Measurements from ENCODE around the gene LRRTM2. TPM values are rescaled to one million over a fixed set of nuclear protein-coding genes. Genes with fewer than 3 reads are reported as not detected.
"Not testable (repeated sequence)": the region's sequence is repeated elsewhere in the genome, so short reads cannot be mapped to it uniquely, and the experiment has no call there.

Gene LRRTM2
- total RNA-seq, 2 experiments from 2014 or later: not detected

DNA sequence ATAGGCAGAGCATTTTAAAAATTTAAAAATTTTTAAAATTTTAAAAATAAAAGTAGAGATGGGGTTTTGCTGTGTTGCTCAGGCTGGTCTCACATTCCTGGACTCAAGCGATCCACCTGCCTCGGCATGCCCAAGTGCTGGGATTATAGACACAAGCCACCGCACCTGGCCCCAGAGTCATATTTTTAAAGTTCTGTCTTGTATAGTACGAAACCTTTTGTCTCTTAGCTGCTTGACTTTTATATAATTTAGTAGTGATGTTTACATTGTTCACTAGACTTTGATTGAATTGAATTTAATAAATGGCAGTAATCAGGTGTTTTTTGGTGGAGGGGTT is 31.0 kb downstream of the LRRTM2 start:
- Mint-ChIP-seq H3K4me3 (no peak overlapping the region), H3K36me3 (ENCODE audit: low read depth) (no peaks in the 10 kb centered on the region), H3K27ac (no peak overlapping the region), H3K9me3 (no peaks in the 10 kb centered on the region), H3K27me3 (peaks cover 1% of the 10 kb centered on the region), H3K4me1 (peaks cover 6% of the 10 kb centered on the region)
- POLR2A ChIA-PET: interaction anchor here (0.5 kb wide), 1 partner anchor 22 kb away, joined by 3 read pairs; no protein-coding TSS in a partner anchor
- DNase-seq: no peak
- CTCF ChIA-PET: no interaction called here

- no peaks in the 10 kb centered on the region for H3K9me3 Mint-ChIP-seq
- no peak for DNase-seq
- ChIA-PET POLR2A (interaction anchor here (0.5 kb wide), 1 partner anchor 23 kb away, joined by 3 read pairs; no protein-coding TSS in a partner anchor), CTCF (no interaction called here)
- no peaks in the 10 kb centered on the region for H3K36me3 Mint-ChIP-seq (ENCODE audit: low read depth)
- H3K27ac Mint-ChIP-seq: no peak overlapping the region
- peaks cover 1% of the 10 kb centered on the region for H3K27me3 Mint-ChIP-seq
- peaks cover 3% of the 10 kb centered on the region for H3K4me1 Mint-ChIP-seq
- no peak overlapping the region for H3K4me3 Mint-ChIP-seq
These were observed 31.6 kb downstream of the LRRTM2 start for GRCh38 chr5:138843316-138844124.

DNA sequence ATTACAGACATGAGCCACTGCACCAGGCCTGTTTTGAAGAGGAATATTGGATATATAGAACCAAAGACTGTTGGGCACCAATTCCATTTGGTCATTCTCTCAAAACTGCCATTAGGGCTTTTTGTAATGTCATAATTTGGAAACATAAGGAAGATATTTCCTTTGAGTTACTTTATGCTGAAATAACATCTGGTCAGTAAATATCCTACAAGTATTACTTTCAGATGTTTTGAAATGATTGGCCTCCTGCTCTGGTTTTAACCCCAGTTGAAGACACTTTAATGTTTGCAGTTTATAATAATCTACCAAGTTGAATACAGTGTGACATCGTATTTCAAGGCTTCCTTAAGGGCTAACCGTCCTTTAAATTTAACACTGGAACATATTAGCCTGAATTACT is 33.6 kb downstream of the LRRTM2 start:
- H3K9me3 Mint-ChIP-seq: no peaks in the 10 kb centered on the region
- ChIA-PET POLR2A (no interaction called here), CTCF (no interaction called here)
- DNase-seq: no peak
- no peaks in the 10 kb centered on the region for H3K36me3 Mint-ChIP-seq (ENCODE audit: low read depth)
- H3K4me3 Mint-ChIP-seq: no peak overlapping the region
- no peak overlapping the region for H3K27ac Mint-ChIP-seq
- H3K27me3 Mint-ChIP-seq: peaks cover 1% of the 10 kb centered on the region
- H3K4me1 Mint-ChIP-seq: no peaks in the 10 kb centered on the region

DNA sequence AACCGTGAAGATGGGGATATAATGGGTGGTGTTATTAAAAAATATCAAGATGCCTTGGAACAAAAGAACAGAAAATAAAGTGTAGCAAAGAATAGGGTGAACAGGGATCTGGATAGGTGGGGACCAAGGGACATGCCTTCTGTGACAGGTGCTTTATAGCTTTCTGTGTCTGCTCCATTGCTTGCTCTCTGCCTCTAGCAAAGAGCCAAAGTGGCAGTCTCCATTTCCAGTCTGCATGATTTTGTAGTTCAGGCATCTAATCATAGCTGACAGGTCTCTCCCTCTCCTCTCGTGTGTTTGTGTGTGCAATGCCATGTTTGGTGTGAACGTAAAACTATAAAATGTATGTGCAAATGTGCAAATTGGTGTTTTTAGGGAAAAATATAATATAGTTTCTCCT is 35.0 kb downstream of the LRRTM2 start:
- POLR2A ChIA-PET: no interaction called here
- CTCF ChIA-PET: no interaction called here
- Mint-ChIP-seq H3K27ac (no peak overlapping the region), H3K9me3 (no peaks in the 10 kb centered on the region), H3K4me3 (no peak overlapping the region), H3K27me3 (no peaks in the 10 kb centered on the region), H3K4me1 (no peaks in the 10 kb centered on the region), H3K36me3 (ENCODE audit: low read depth) (no peaks in the 10 kb centered on the region)
- no peak for DNase-seq

DNA sequence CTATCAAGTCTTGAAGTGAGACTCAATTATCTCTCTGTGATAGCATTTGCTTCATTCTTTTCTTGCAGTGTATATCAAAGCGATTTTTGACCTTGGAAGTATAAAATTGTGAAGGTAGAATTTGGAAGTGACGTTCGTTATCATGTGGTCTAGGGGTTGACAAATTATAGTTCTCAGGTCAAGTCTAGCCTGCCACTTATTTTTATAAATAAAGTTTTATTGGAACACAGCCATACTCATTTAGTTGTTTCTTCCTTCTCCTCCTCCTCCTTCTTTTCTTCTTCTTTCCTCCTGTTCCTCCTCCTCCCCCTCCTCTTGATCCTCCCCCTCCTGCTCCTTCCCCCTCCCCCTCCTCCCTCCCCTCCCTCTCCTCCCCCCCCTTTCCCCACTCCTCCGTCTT is 38.0 kb downstream of the LRRTM2 start:
- H3K27me3 Mint-ChIP-seq: no peaks in the 10 kb centered on the region
- ChIA-PET POLR2A (no interaction called here), CTCF (no interaction called here)
- no peak overlapping the region for H3K4me3 Mint-ChIP-seq
- DNase-seq: no peak
- H3K36me3 Mint-ChIP-seq (ENCODE audit: low read depth): no peaks in the 10 kb centered on the region
- H3K9me3 Mint-ChIP-seq: no peaks in the 10 kb centered on the region
- no peak overlapping the region for H3K27ac Mint-ChIP-seq
- H3K4me1 Mint-ChIP-seq: peaks cover 1% of the 10 kb centered on the region

DNA sequence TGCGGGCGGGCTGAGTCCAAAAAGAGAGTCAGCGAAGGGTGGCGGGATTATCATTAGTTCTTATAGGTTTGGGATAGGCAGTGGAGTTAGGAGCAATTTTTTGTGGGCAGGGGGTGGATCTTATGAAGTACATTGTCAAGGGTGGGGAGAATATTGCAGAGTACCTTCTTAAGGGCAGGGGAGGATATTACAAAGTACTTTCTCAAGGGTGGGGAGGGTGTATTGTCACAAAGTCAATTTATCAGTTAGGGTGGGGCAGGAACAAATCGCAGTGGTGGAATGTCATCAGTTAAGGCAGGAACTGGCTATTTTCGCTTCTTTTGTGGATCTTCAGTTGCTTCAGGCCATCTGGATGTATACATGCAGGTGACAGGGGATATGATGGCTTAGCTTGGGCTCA is 40.3 kb downstream of the LRRTM2 start:
- H3K27me3 Mint-ChIP-seq, POLR2A ChIA-PET: not testable (repeated sequence)
- CTCF ChIA-PET: interaction anchor here (1.1 to 1.2 kb wide), 2 partner anchors 13 to 300 kb away, joined by 3 read pairs; no protein-coding TSS in a partner anchor

DNA sequence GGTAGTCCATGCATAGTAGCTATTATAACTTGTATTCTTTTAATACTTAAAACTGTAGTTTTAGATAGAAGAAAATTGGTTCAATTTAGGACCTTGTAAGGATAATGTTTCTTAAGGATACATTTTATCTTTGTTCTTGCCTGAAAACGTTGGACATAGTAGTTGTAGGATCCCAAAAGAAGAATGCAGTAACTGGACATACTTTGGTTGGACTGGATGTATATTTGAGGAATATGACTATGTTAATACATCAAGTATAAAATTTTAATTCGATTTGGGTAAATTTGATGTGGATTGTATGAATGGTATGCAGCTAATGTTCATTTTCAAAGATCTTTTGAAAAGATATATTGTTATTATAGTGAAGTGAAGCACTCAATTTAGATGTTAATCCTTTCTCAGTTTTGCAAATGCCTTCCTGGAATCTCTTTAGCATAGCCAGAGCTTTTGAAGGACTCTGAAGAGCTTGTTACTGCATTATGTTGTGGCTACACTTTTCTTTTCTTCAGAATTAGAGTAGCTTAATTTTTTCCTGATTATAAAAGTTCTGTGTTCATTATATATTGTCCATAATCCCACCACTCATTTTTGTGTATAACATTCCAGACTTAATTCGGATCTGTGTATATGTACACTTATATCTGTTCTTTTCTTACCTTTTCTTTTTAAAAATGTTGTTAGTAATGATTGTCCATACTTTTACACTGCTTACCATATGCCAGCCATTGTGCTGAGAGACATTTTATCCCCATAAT is 41.2 kb downstream of the LRRTM2 start:
- Mint-ChIP-seq H3K9me3 (no peaks in the 10 kb centered on the region), H3K27ac (no peak overlapping the region), H3K36me3 (ENCODE audit: low read depth) (no peaks in the 10 kb centered on the region), H3K4me1 (peaks cover 2% of the 10 kb centered on the region), H3K27me3 (peaks cover 4% of the 10 kb centered on the region), H3K4me3 (no peak overlapping the region)
- ChIA-PET CTCF (interaction anchor here (0.5 to 1.4 kb wide), 4 partner anchors 9 to 254 kb away, joined by 3 read pairs; no protein-coding TSS in a partner anchor), POLR2A (no interaction called here)
- no peak for DNase-seq

More for the DNA sequence above, 40.3 kb downstream of the LRRTM2 start:
- not testable (repeated sequence) for DNase-seq; H3K36me3 Mint-ChIP-seq (ENCODE audit: low read depth); H3K4me1 Mint-ChIP-seq; H3K27ac Mint-ChIP-seq; H3K9me3 Mint-ChIP-seq; H3K4me3 Mint-ChIP-seq

- Mint-ChIP-seq H3K27ac (no peak overlapping the region), H3K27me3 (peaks cover 4% of the 10 kb centered on the region), H3K4me3 (no peak overlapping the region), H3K4me1 (peaks cover 2% of the 10 kb centered on the region), H3K36me3 (ENCODE audit: low read depth) (no peaks in the 10 kb centered on the region), H3K9me3 (no peaks in the 10 kb centered on the region)
- ChIA-PET POLR2A (no interaction called here), CTCF (interaction anchor here (1.0 to 1.4 kb wide), 2 partner anchors 9 to 33 kb away, joined by 3 read pairs; no protein-coding TSS in a partner anchor)
- DNase-seq: no peak
These were observed 42.1 kb downstream of the LRRTM2 start for GRCh38 chr5:138833080-138833479.

- ChIA-PET CTCF (no interaction called here), POLR2A (no interaction called here)
- DNase-seq: no peak
- H3K4me3 Mint-ChIP-seq: no peak overlapping the region
- H3K36me3 Mint-ChIP-seq (ENCODE audit: low read depth): no peaks in the 10 kb centered on the region
- H3K4me1 Mint-ChIP-seq: peaks cover 2% of the 10 kb centered on the region
- no peak overlapping the region for H3K27ac Mint-ChIP-seq
- H3K27me3 Mint-ChIP-seq: peaks cover 4% of the 10 kb centered on the region
- no peaks in the 10 kb centered on the region for H3K9me3 Mint-ChIP-seq
These were observed 42.9 kb downstream of the LRRTM2 start for GRCh38 chr5:138832218-138832617.

DNA sequence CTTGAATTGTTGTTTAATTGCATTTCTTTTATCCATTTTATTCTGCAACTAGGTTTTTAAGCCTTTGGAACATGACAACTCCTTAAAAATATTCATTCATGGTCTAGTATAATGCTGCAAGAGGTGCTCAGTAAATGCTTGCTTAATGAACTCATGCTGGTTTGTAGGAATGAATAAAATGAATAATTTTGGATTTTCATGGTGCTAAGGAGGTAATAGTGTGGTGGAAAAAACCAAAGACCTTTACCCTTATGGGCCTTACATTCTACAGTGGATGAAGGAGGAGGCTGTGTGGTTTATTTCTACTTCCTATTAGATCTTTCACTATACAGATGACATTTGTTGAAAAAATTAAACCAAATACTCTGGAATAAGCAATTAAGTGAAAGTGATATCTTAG is 43.4 kb downstream of the LRRTM2 start:
- H3K27me3 Mint-ChIP-seq: peaks cover 4% of the 10 kb centered on the region
- no peak for DNase-seq
- no peaks in the 10 kb centered on the region for H3K36me3 Mint-ChIP-seq (ENCODE audit: low read depth)
- H3K9me3 Mint-ChIP-seq: no peaks in the 10 kb centered on the region
- ChIA-PET POLR2A (no interaction called here), CTCF (no interaction called here)
- H3K4me3 Mint-ChIP-seq: no peak overlapping the region
- no peak overlapping the region for H3K27ac Mint-ChIP-seq
- peaks cover 2% of the 10 kb centered on the region for H3K4me1 Mint-ChIP-seq

DNA sequence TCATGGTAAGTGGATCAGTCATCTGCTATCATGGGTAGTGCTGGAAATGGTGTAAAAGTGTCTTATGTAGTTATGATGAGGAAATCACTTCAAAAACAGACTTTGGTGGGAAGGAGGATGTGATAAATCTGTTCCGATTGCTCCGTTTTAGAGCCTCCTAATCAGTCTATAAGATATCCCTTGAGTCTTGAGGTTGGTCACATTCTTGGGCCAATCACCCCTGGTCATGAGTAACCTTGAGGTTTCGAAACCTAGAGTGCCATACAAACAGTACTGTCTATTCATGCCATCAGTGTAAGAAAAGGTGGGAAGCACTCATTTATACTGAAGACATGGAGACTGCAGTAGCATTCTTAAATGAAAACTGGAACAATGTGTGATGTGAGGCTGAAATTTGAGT is 45.8 kb downstream of the LRRTM2 start:
- no peak overlapping the region for H3K27ac Mint-ChIP-seq
- H3K4me3 Mint-ChIP-seq: no peak overlapping the region
- DNase-seq: no peak
- H3K4me1 Mint-ChIP-seq: peaks cover 2% of the 10 kb centered on the region
- POLR2A ChIA-PET: no interaction called here
- peaks cover 4% of the 10 kb centered on the region for H3K27me3 Mint-ChIP-seq
- H3K36me3 Mint-ChIP-seq (ENCODE audit: low read depth): no peaks in the 10 kb centered on the region
- CTCF ChIA-PET: interaction anchor here (0.6 to 0.7 kb wide), 2 partner anchors 11 to 191 kb away, joined by 3 to 7 read pairs; no protein-coding TSS in a partner anchor
- no peaks in the 10 kb centered on the region for H3K9me3 Mint-ChIP-seq

DNA sequence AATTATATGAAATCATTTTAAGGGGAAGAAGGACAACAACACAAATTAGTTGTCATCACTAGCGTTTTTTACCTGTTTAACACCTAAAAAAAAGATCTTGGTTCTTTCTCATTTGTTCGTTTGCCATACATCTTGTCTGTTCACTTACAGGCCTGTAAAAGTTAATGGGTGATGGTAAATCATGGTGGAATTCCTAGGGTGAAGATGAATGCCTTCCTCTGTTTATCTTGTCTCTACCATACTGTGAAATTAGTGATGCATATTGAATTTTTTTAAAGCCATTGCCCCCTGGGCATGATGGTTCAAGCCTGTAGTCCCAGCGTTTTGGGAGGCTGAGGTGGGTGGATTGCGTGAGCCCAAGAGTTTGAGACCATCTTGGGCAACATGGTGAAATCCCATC is 46.6 kb downstream of the LRRTM2 start:
- Mint-ChIP-seq H3K27me3 (peaks cover 4% of the 10 kb centered on the region), H3K27ac (no peak overlapping the region), H3K36me3 (ENCODE audit: low read depth) (no peaks in the 10 kb centered on the region), H3K4me3 (no peak overlapping the region), H3K9me3 (no peaks in the 10 kb centered on the region), H3K4me1 (peaks cover 2% of the 10 kb centered on the region)
- POLR2A ChIA-PET: no interaction called here
- no peak for DNase-seq
- CTCF ChIA-PET: no interaction called here
